ENCODE results near the gene PTPRD. TPM values are rescaled to one million over a fixed set of nuclear protein-coding genes. Genes with fewer than 3 reads are reported as not detected.

The PTPRD gene
- total RNA-seq, 1 experiment from 2014 or later = 1.8 TPM

- H3K4me3 Mint-ChIP-seq (ENCODE audit: low read depth, unreplicated experiment) = no peak overlapping the region
- BruUV-seq (replicated peaks) = no TSS peak
- intact Hi-C loops (cut with micrococcal nuclease; ENCODE audit: unreplicated experiment) = no loop called here
- no peaks in the 10 kb centered on the region for H3K9me3 Mint-ChIP-seq (ENCODE audit: low read depth, unreplicated experiment)
- H3K4me1 Mint-ChIP-seq (ENCODE audit: low read depth, unreplicated experiment) = no peaks in the 10 kb centered on the region
- TF ChIP-seq CTCF (IDR thresholded peaks at IDR 0.05; ENCODE audit: unreplicated experiment) = no peak
- CTCF ChIA-PET = no interaction called here
- H3K36me3 Mint-ChIP-seq (ENCODE audit: insufficient read depth, unreplicated experiment) = no peaks in the 10 kb centered on the region
- no peak for DNase-seq
- no peak overlapping the region for H3K27ac Mint-ChIP-seq (ENCODE audit: unreplicated experiment)
- H3K27me3 Mint-ChIP-seq (ENCODE audit: unreplicated experiment) = no peaks in the 10 kb centered on the region
Observed at GRCh38 chr9:10605388-10605787, 7.4 kb downstream of the PTPRD start.

- no peak for TF ChIP-seq CTCF (IDR thresholded peaks at IDR 0.05; ENCODE audit: unreplicated experiment)
- no TSS peak for BruUV-seq (replicated peaks)
- Mint-ChIP-seq H3K27ac (ENCODE audit: unreplicated experiment) (no peak overlapping the region), H3K4me3 (ENCODE audit: low read depth, unreplicated experiment) (no peak overlapping the region), H3K9me3 (ENCODE audit: low read depth, unreplicated experiment) (no peaks in the 10 kb centered on the region), H3K4me1 (ENCODE audit: low read depth, unreplicated experiment) (no peaks in the 10 kb centered on the region), H3K27me3 (ENCODE audit: unreplicated experiment) (no peaks in the 10 kb centered on the region), H3K36me3 (ENCODE audit: insufficient read depth, unreplicated experiment) (no peaks in the 10 kb centered on the region)
- intact Hi-C loops (cut with micrococcal nuclease; ENCODE audit: unreplicated experiment) = no loop called here
- DNase-seq = no peak
- CTCF ChIA-PET = no interaction called here
Observed at GRCh38 chr9:10604927-10605326, 7.9 kb downstream of the PTPRD start.

GRCh38 chr9:10597801-10598200 lies 15.0 kb downstream of the PTPRD start:
- CTCF ChIA-PET = no interaction called here
- Mint-ChIP-seq H3K27me3 (ENCODE audit: unreplicated experiment) (no peaks in the 10 kb centered on the region), H3K27ac (ENCODE audit: unreplicated experiment) (no peak overlapping the region), H3K4me1 (ENCODE audit: low read depth, unreplicated experiment) (no peaks in the 10 kb centered on the region), H3K9me3 (ENCODE audit: low read depth, unreplicated experiment) (peaks cover 3% of the 10 kb centered on the region), H3K36me3 (ENCODE audit: insufficient read depth, unreplicated experiment) (no peaks in the 10 kb centered on the region), H3K4me3 (ENCODE audit: low read depth, unreplicated experiment) (no peak overlapping the region)
- no peak for DNase-seq
- no peak for TF ChIP-seq CTCF (IDR thresholded peaks at IDR 0.05; ENCODE audit: unreplicated experiment)
- no TSS peak for BruUV-seq (replicated peaks)
- intact Hi-C loops (cut with micrococcal nuclease; ENCODE audit: unreplicated experiment) = no loop called here

GRCh38 chr9:10594482-10594881 lies 18.3 kb downstream of the PTPRD start:
- Mint-ChIP-seq H3K27me3 (ENCODE audit: unreplicated experiment) (no peaks in the 10 kb centered on the region), H3K9me3 (ENCODE audit: low read depth, unreplicated experiment) (no peaks in the 10 kb centered on the region), H3K4me1 (ENCODE audit: low read depth, unreplicated experiment) (no peaks in the 10 kb centered on the region), H3K36me3 (ENCODE audit: insufficient read depth, unreplicated experiment) (no peaks in the 10 kb centered on the region), H3K4me3 (ENCODE audit: low read depth, unreplicated experiment) (no peak overlapping the region), H3K27ac (ENCODE audit: unreplicated experiment) (no peak overlapping the region)
- no TSS peak for BruUV-seq (replicated peaks)
- intact Hi-C loops (cut with micrococcal nuclease; ENCODE audit: unreplicated experiment) = no loop called here
- no peak for TF ChIP-seq CTCF (IDR thresholded peaks at IDR 0.05; ENCODE audit: unreplicated experiment)
- no peak for DNase-seq
- CTCF ChIA-PET = no interaction called here

GRCh38 chr9:10586407-10586806 lies 26.4 kb downstream of the PTPRD start:
- TF ChIP-seq CTCF (IDR thresholded peaks at IDR 0.05; ENCODE audit: unreplicated experiment) = no peak
- DNase-seq = no peak
- CTCF ChIA-PET = no interaction called here
- Mint-ChIP-seq H3K27me3 (ENCODE audit: unreplicated experiment) (no peaks in the 10 kb centered on the region), H3K27ac (ENCODE audit: unreplicated experiment) (no peak overlapping the region), H3K4me1 (ENCODE audit: low read depth, unreplicated experiment) (no peaks in the 10 kb centered on the region), H3K4me3 (ENCODE audit: low read depth, unreplicated experiment) (no peak overlapping the region), H3K9me3 (ENCODE audit: low read depth, unreplicated experiment) (peaks cover 12% of the 10 kb centered on the region), H3K36me3 (ENCODE audit: insufficient read depth, unreplicated experiment) (no peaks in the 10 kb centered on the region)
- BruUV-seq (replicated peaks) = no TSS peak
- intact Hi-C loops (cut with micrococcal nuclease; ENCODE audit: unreplicated experiment) = no loop called here

Data from Calu3 (cell line).